GM18858 (cell line): Measurements from ENCODE around the gene C2orf81.
A peak's percentile ranks its signal among the peaks of the same experiment; 100 is the strongest.

Experiments used
- ATAC-seq: cut with Tn5 transposase; IDR thresholded peaks from one replicate; pipeline ENCODE4 v1.9.1; 2021; ENCODE audit not compliant: unreplicated experiment

The C2orf81 gene

DNA sequence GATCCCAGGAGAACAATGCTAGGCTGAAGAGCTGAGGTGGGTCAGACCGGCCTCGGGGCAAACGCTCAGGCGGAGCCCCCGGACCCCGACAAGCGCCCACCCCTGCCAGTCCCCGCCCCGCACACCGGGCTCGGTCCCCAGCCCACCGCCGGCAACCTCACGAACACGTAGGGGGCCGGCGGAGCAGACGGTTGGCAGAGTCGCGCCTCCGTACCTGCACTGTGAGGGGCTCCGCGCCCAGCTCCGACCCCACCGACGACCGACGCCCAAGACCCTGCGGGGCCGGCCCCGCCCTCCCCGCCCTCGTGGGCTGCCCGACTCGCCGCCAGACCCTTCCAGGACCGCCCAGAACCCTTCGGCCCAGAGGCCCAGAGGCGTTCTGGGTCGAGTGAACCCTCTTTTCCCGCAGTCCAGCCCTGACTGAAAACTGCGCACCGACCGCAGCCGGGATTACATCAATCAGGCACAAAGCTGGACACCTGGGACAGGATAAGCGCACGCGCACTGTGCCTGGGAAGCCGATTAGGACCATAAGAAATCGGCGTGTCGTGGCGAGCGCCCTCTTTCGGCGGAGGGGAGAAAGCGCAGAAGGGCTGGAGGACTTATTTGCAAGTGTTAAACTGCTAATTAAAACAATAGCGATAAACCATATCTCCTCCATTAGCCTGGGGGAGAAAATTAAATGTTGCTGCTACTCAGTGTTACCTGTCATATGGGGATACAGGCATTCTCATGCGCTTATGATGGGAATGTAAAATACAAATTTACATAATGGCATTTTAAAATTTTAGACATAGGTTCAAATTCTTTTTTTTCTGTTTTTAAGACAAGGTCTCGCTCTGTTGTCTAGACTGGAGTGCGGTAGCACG, 29.6 kb downstream of the C2orf81 start:
- peak; percentile 34 for ATAC-seq

- ATAC-seq: peak; percentile 16
Measured at GRCh38 chr2:74391209-74391579, 30.2 kb downstream of the C2orf81 start.

DNA sequence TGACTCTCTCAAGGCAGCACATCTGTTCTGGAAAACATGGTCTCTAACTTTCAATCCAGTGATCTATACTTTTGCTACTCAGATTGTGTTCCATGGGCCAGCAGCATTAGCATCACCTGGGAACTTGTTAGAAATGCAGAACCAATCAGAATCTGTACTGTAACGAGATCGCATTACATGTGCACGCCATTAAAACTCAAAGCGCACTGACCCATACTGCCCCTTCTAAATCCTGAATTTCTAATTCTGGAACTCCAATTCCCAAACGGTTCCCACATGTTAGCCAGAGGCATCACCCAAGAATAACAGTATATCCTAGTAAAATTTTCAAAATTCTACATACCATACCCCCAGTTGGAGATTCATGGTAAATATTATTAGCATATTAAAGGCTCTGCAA, 30.8 kb downstream of the C2orf81 start:
- no peak for ATAC-seq

DNA sequence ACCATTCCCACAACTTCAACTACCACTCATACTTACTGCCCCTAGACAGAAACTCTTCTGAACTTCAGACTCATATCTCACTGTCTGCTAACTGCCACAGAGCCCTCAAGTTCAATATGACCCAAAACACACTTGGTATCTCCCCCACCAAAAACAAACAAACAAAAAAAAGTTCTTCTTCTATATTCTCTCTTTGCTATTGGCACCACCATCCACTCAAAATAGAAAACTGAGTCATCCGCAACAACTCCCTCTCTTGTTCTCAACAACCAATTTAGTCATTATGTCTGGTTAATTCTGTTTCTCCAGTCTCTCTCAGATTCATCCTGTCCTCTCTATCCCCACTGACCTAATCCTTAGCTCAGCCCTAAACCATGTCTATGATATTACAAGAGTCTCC, 34.1 kb downstream of the C2orf81 start:
- no peak for ATAC-seq

GRCh38 chr2:74385396-74385795, 36.0 kb downstream of the C2orf81 start:
- no peak for ATAC-seq

GRCh38 chr2:74384051-74384450, 37.4 kb downstream of the C2orf81 start:
- no peak for ATAC-seq

DNA sequence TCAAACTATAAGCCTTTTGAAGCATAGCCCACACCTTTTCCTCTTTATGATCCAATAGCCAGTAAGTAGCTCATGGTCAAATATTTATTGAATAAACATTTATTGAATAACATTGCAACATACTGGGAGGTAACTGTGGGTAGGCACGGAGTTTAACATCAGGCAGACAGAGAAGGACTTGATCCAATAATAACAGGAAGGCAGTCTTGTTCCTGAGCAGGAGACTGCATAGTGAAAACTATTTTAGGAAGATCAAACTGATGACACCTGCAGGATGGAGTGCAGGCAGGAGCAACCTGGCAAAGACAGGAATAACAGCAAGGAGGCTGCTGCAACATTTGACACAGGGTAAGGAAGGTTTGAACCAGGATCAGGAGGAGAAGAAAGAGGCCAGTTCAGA, 38.2 kb downstream of the C2orf81 start:
- ATAC-seq: no peak

GRCh38 chr2:74381751-74382150, 39.7 kb downstream of the C2orf81 start:
- no peak for ATAC-seq

GRCh38 chr2:74379851-74380789, 41.3 kb downstream of the C2orf81 start, which contains the start of gene DCTN1:
Gene DCTN1, minus strand, starts transcription at chr2:74380311. Its CDS starts 274 bp downstream, at chr2:74380037.
- no peak for ATAC-seq

GRCh38 chr2:74378007-74378406, 43.4 kb downstream of the C2orf81 start:
- ATAC-seq: no peak

DNA sequence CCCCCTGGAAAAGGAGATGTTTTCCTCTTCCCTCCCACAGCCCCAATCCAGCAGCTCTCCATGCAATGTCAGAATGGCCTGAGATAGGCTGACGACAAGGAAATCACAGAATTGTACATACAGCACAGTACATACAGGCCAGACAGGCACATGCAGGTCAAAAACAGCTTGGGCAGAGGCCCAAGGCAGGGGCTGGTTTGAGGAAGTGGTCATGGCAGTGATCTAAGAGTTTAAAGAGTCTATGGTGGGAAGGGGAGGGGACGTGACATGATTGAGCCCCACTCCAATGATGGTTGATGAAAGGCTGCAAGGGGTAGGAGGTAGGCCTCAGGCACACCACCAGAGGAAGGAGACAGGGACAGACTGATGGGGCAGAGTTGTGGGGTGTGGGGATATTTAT, 45.6 kb downstream of the C2orf81 start:
- no peak for ATAC-seq

DNA sequence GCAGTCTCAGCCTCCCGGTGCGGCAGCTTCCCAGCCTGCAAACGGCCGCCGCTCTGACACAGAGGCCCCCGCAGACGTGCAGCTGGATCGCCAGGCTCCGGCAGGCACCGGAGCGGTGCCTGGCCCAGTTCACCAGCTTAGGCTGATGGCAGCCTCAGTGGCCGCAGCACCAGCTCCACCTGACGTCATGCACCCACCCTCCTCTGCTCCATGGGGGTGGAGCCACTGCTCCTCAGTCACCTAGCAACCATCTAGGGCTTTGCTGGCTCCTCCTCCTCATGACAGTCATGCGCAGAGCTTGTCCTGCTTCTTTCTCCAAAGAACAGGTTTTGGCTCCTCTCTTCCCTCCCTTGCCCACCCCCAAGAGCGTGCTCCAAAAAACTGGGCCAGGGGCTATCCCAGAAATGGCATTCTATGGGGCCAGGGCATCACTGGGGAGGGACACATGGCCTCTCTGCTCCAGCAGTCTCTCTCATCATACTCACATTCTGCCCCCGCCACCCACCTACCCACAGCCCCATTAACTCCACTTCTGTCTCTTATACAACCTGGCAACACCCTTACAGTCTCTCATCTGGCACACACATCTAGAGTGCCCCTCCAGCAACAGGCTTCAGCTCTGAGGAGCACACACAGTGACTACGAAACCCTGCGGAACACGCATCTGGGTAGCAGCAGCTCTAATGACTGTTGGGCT, 46.8 kb downstream of the C2orf81 start:
- no peak for ATAC-seq

DNA sequence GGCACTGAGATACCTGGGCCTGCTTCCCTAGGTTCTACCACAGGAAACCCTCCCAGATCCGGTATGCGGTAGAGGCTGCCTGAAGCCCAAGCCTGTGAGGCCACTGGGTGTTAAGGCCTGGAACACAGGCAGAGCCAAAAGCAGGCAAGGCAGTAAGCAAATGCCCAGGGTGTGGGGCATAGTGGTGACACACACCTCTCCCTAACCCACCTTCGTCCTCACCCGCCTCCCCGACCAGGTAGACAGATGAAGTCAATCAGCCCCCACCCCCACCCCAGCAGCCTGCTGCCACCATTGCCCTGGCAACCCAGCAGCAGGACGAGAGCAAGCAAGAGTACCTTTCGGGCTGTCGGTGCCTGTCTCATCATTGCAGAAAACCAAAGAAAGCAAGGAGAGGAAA, 47.4 kb downstream of the C2orf81 start:
- ATAC-seq: no peak

DNA sequence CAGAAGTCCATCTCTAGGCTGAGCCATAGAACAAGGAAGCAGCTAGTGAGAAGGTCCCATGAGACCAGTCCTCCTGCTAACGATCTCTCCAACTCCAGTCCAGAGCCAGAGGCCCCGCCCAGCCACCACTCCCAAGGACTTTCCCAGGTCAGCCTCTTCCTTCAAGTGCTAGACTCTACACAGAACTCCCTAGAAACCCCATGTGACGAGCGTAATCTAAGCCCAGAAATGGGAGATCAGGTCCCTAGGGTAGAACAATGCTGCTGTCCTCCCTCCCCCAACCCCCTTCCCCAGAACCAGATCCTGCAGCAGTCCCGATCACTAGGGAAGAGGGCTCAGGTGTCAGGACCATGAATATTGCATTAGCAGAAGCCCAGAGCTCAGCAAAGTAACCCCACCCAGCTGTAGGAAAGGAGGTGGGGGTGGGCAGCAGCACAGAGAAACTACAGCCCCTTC, 48.2 kb downstream of the C2orf81 start:
- no peak for ATAC-seq

DNA sequence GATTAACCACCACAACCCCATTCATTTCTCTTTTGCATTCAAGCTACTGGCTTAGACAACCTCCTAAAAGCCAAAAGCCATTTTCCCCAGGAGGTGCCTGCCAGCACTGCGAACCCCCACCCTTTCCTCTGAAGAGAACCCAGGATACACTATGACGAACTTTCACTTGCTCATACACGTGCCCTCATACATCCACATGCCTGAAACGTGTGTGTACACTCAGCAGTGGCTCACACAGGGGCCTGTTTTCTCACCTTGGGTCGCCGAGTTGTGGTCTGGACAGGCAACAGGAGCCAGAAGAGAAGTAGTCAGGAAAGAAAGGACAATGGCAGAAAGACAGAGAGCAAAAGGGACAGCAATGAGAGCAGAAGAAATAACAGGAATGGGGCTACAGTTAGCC, 48.7 kb downstream of the C2orf81 start:
- ATAC-seq: no peak

GRCh38 chr2:74371421-74371820, 50.0 kb downstream of the C2orf81 start:
- ATAC-seq: no peak

GRCh38 chr2:74369976-74370375, 51.4 kb downstream of the C2orf81 start:
- ATAC-seq: no peak

- no peak for ATAC-seq
Measured at GRCh38 chr2:74368499-74368898, 52.9 kb downstream of the C2orf81 start.

DNA sequence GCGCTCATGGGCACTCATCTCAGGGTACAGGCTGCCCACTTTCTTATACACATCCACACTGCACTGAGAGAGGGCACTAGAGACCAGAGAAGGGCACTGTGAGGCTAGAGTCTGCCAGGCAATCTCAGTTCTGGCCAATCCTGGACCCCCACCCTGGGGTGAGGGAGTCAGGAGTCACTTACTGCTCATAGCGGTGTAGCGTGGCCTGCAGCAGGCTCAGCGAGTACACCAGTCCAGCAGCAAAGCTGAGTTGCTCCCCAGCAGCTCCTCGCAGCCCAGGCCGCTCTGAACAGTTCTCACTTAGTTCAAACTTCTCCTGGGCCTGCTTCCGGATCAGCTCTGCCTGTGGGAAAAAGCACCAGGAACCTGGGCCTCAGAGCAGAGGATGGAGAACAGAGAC, 53.6 kb downstream of the C2orf81 start:
- no peak for ATAC-seq

GRCh38 chr2:74366036-74366435, 55.4 kb downstream of the C2orf81 start:
- no peak for ATAC-seq
